Stomach smooth muscle (tissue), 2 donors: ENCODE data around the gene GLIS1.

Source experiments
- H3K27ac ChIP-seq: one replicate; pipeline ENCODE4 v1.7.0; 2013; ENCODE audit warnings: mild to moderate bottlenecking, low read length, inconsistent platforms
- H3K27me3 ChIP-seq, 2 donors: one replicate each; pipeline ENCODE4 v1.7.0; 2013; ENCODE audit warnings: low read length in 2 of 2; ENCODE audit not compliant: insufficient read depth in 2 of 2, control insufficient read depth in 1 of 2
- H3K36me3 ChIP-seq, 2 donors: one replicate each; pipeline ENCODE4 v1.7.0; 2013; ENCODE audit warnings: low read length in 2 of 2; ENCODE audit not compliant: control insufficient read depth in 2 of 2, insufficient read depth in 2 of 2
- H3K4me1 ChIP-seq: one replicate; pipeline ENCODE4 v1.7.0; 2013; ENCODE audit warnings: low read length; ENCODE audit not compliant: control insufficient read depth, insufficient read depth
- H3K4me3 ChIP-seq, 2 donors: one replicate each; pipeline ENCODE4 v1.7.0; 2013; ENCODE audit warnings: low read length in 2 of 2
- H3K9ac ChIP-seq, 2 donors: one replicate each; pipeline ENCODE4 v1.7.0; 2013; ENCODE audit warnings: low read length in 2 of 2, mild to moderate bottlenecking in 1 of 2
- H3K9me3 ChIP-seq, 2 donors: one replicate each; pipeline ENCODE4 v1.7.0; 2013; ENCODE audit warnings: low read length in 2 of 2; ENCODE audit not compliant: control insufficient read depth in 2 of 2
- donor health status: healthy.
- donor health status: Pancreatic carcinoma.

The GLIS1 gene

DNA sequence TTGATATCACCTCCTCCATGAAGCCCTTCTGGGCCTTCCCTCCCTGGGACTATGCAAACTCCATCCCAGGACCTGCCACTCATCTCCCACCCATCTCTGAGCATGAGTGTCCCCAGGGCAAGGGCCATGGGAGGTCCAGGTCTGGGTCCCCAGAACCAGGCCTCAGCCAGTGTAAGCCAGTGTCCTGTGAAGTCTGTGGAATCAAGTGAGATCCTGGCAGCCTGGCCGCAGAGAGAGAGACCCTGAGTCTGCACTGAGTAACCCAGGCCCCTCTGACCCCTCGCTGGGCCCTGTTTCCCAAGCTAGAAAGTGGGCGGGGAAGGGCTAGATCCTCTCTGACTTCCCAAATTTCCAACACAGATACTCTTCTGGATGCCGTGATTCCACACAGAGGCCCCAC lies 147.0 kb downstream of the GLIS1 start:
- H3K4me3 ChIP-seq: no peak overlapping the region
- no peaks in the 10 kb centered on the region for H3K9me3 ChIP-seq
- H3K9ac ChIP-seq: no peak overlapping the region
- H3K4me1 ChIP-seq: peaks cover 6% of the 10 kb centered on the region
- peaks cover 0 to 6% of the 10 kb centered on the region in 2 donors for H3K27me3 ChIP-seq
- no peak overlapping the region for H3K27ac ChIP-seq
- H3K36me3 ChIP-seq: no peaks in the 10 kb centered on the region

GRCh38 chr1:53590531-53591515 lies 148.1 kb downstream of the GLIS1 start:
- Histone ChIP-seq H3K4me1 (peaks cover 6% of the 10 kb centered on the region), H3K36me3 (no peaks in the 10 kb centered on the region), H3K27me3 (peaks cover 0 to 6% of the 10 kb centered on the region in 2 donors), H3K27ac (no peak overlapping the region), H3K4me3 (no peak overlapping the region), H3K9me3 (no peaks in the 10 kb centered on the region), H3K9ac (no peak overlapping the region)

- no peak overlapping the region for H3K9ac ChIP-seq
Measured at GRCh38 chr1:53590104-53590503, 148.9 kb downstream of the GLIS1 start.

GRCh38 chr1:53589043-53589887 lies 149.7 kb downstream of the GLIS1 start:
- Histone ChIP-seq H3K27me3 (peaks cover 0 to under 1% of the 10 kb centered on the region in 2 donors), H3K36me3 (no peaks in the 10 kb centered on the region), H3K4me3 (no peak overlapping the region), H3K9ac (no peak overlapping the region), H3K9me3 (no peaks in the 10 kb centered on the region), H3K27ac (no peak overlapping the region), H3K4me1 (peaks cover 6% of the 10 kb centered on the region)

More at GRCh38 chr1:53590104-53590503, 148.9 kb downstream of the GLIS1 start:
- Histone ChIP-seq H3K4me1 (peaks cover 6% of the 10 kb centered on the region), H3K27ac (no peak overlapping the region), H3K4me3 (no peak overlapping the region), H3K36me3 (no peaks in the 10 kb centered on the region), H3K27me3 (peaks cover 0 to 6% of the 10 kb centered on the region in 2 donors), H3K9me3 (no peaks in the 10 kb centered on the region)

DNA sequence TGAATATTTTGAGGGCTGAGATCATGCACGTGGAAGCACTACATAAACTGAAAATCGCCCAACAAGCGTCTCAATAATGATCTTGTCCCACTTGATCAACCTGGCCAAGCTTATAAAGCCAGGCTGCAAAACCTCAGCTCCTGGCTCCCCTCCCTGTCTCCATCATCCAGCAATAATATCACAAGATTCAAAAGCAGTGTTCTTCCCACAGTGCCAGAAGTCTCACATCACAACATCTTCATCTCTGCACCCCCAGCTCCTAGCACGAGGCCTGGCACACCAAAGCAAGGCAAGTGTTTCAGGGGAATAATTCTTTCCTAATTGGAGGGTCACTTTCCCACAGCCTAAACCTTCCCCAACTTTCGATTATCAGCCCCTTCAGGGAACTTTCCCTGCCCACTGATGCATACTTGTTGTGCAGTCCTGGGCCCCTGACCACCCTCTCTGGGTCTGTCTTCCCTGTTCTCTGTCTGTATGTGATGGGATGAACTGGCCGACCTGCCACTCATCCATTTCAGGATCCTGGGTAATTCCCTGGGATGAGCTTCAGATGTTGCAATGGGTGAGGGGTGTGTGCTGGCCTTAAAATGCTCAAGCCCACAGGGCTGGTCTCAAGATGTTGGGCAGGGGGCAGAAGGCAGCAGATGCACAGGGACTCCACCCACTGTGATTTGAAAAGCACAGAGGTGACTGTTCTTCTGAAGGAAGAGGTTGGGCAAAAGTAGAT lies 150.7 kb downstream of the GLIS1 start:
- no peak overlapping the region for H3K4me3 ChIP-seq
- no peaks in the 10 kb centered on the region for H3K36me3 ChIP-seq
- no peak overlapping the region for H3K9ac ChIP-seq
- peaks cover 6% of the 10 kb centered on the region for H3K4me1 ChIP-seq
- H3K27me3 ChIP-seq: no peaks in the 10 kb centered on the region
- H3K27ac ChIP-seq: no peak overlapping the region
- H3K9me3 ChIP-seq: no peaks in the 10 kb centered on the region

GRCh38 chr1:53587252-53587988 lies 151.5 kb downstream of the GLIS1 start:
- H3K9ac ChIP-seq: no peak overlapping the region
- H3K27me3 ChIP-seq: no peaks in the 10 kb centered on the region
- H3K4me1 ChIP-seq: no peaks in the 10 kb centered on the region
- H3K9me3 ChIP-seq: no peaks in the 10 kb centered on the region
- H3K36me3 ChIP-seq: no peaks in the 10 kb centered on the region
- H3K27ac ChIP-seq: no peak overlapping the region
- H3K4me3 ChIP-seq: no peak overlapping the region

GRCh38 chr1:53586765-53587164 lies 152.2 kb downstream of the GLIS1 start:
- Histone ChIP-seq H3K27ac (no peak overlapping the region), H3K9me3 (no peaks in the 10 kb centered on the region), H3K4me3 (no peak overlapping the region), H3K36me3 (no peaks in the 10 kb centered on the region), H3K4me1 (no peaks in the 10 kb centered on the region), H3K9ac (no peak overlapping the region), H3K27me3 (no peaks in the 10 kb centered on the region)

DNA sequence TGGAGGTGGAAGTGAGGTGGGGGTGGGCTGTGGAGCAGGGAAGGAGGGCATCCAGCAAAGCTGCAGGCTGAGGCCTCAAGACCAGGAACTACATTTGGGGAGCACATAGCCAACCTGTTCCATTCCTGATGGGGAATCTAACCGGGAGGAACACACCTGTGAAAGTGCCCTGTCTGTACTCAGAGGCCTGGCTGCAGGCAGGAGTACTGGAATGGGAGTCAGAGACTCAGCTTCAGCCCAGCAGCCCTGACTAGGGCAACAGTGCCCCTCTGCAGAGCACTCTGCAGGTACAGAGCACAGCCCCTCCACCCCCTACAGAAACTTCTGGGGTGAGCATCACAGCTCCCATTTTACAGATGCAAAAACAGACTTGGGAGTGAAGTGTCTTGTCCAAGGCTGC lies 153.4 kb downstream of the GLIS1 start:
- no peaks in the 10 kb centered on the region for H3K27me3 ChIP-seq
- H3K4me3 ChIP-seq: no peak overlapping the region
- H3K4me1 ChIP-seq: no peaks in the 10 kb centered on the region
- H3K9me3 ChIP-seq: no peaks in the 10 kb centered on the region
- no peak overlapping the region for H3K9ac ChIP-seq
- no peaks in the 10 kb centered on the region for H3K36me3 ChIP-seq
- no peak overlapping the region for H3K27ac ChIP-seq

- Histone ChIP-seq H3K4me1 (no peaks in the 10 kb centered on the region), H3K36me3 (no peaks in the 10 kb centered on the region), H3K4me3 (no peak overlapping the region), H3K27ac (no peak overlapping the region), H3K27me3 (no peaks in the 10 kb centered on the region), H3K9me3 (no peaks in the 10 kb centered on the region), H3K9ac (no peak overlapping the region)
Measured at GRCh38 chr1:53585129-53585528, 153.8 kb downstream of the GLIS1 start.

- H3K4me1 ChIP-seq: no peaks in the 10 kb centered on the region
- no peak overlapping the region for H3K9ac ChIP-seq
- H3K36me3 ChIP-seq: no peaks in the 10 kb centered on the region
- no peaks in the 10 kb centered on the region for H3K9me3 ChIP-seq
- no peak overlapping the region for H3K4me3 ChIP-seq
- no peak overlapping the region for H3K27ac ChIP-seq
- H3K27me3 ChIP-seq: no peaks in the 10 kb centered on the region
Measured at GRCh38 chr1:53584777-53585107, 154.2 kb downstream of the GLIS1 start.
